ENCODE results near the gene RTKN2.
A peak's percentile ranks its signal among the peaks of the same experiment; 100 is the strongest.

The RTKN2 gene

DNA sequence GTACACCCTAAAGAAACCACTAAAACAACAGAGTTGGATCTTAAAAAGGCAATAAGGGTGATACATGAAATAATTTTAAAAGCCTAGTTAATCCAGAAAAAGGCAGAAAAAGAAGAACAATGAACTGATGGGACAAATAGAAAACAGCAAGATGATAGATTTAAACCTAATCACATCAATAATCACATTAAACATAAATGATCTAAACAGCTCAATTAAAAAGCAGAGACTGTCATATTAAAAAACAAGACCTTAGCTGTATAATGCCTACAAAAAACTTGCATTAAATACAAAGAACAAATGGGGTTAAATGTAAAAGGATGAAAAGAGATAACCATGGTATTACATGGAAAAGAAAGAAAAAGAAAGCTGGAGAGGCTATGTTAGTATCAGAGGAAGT lies 96.2 kb downstream of the RTKN2 start:
- Mint-ChIP-seq H3K4me3 (no peak overlapping the region), H3K27ac (no peak overlapping the region)

DNA sequence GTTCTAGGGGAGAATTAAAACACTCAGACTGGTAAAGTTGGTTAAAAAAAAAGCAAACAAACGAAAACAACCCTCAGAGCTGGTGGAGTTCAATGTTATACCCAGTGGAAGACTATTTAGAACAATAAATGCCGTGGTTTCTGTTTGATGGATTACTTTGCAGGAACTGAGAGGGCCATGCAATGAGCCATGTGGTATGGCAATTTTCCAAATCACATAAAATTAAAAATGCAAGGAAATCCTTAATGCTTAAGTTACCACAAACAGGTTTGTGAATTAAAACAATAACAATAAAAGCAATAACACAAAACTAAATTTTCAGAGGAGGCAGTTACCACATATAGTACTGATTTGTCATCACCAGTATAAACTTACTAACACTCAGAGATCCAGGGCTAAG lies 96.9 kb downstream of the RTKN2 start:
- Mint-ChIP-seq H3K36me3 (ENCODE audit: insufficient read depth) (no peaks in the 10 kb centered on the region), H3K27ac (no peak overlapping the region), H3K4me3 (no peak overlapping the region), H3K9me3 (peaks cover 3 to 12% of the 10 kb centered on the region in 2 donors), H3K27me3 (no peaks in the 10 kb centered on the region), H3K4me1 (ENCODE audit: low read depth in 2 of 2) (no peaks in the 10 kb centered on the region)
- DNase-seq (no peak), ATAC-seq (replicated peaks) (no peak)

More for the DNA sequence above, 96.2 kb downstream of the RTKN2 start:
- Mint-ChIP-seq H3K9me3 (peaks cover 3 to 12% of the 10 kb centered on the region in 2 donors), H3K36me3 (ENCODE audit: insufficient read depth) (no peaks in the 10 kb centered on the region), H3K4me1 (ENCODE audit: low read depth in 2 of 2) (no peaks in the 10 kb centered on the region), H3K27me3 (no peaks in the 10 kb centered on the region)
- no peak for ATAC-seq (replicated peaks)
- DNase-seq, result no peak

DNA sequence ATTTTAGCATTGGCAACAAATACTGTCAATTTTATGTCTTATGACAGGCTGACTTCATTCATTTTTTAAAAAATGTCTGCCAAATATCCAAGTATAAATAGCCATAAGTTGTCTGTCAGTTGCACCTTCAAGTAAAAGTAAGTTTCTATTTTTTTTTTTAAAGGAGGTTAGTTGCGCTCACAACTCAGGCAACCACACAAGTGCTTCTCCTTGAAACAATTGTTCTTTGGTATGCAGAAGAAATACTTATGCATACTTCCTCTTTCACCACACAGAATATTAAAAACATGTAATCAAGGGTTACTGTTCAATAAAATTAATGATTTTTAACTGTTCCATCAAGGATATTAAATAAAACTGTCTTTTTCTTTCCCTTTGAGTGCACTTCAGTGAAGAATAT lies 97.9 kb downstream of the RTKN2 start:
- DNase-seq (no peak), ATAC-seq (replicated peaks) (no peak)
- Mint-ChIP-seq H3K4me1 (ENCODE audit: low read depth in 2 of 2) (no peaks in the 10 kb centered on the region), H3K27me3 (no peaks in the 10 kb centered on the region), H3K36me3 (ENCODE audit: insufficient read depth) (no peaks in the 10 kb centered on the region), H3K9me3 (peaks cover 3 to 12% of the 10 kb centered on the region in 2 donors), H3K4me3 (no peak overlapping the region), H3K27ac (no peak overlapping the region)

DNA sequence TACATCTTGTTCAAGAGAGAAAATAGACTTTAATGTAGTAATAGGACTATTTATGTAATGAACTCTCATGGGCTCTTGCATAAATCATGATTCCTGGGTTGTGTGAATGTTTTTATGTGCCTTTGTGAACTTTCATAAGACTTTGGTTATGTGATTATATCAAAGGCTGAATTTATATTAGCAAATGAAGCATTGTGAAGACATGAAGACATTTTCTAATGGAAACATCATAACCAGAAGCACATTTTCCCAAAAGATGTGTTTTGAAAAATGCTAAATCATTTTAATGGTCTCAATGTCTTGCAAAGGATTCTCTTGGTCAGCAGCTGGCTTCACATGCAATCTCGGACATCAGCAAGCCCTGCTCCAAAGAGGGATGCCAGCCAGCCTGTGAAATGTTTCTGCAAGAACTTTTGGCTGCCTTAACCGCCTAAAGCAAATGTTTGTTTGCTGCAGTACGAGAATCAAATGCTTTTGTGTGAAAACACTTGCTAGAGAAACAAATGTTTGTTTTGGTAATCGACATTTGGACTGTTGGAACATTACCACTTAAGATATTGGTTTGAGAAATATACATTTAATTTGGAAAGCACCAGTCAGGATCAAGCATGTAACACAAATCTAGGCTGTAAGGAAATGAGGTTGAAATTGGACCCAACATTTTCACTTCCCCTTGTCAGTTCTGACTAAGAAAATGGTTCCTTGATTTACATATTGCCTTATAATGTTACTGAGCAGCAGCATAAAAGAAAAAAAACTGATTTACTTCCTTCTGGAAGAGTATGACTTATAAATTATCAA lies 102.1 kb downstream of the RTKN2 start:
- Mint-ChIP-seq H3K27me3 (no peaks in the 10 kb centered on the region), H3K36me3 (ENCODE audit: insufficient read depth) (peaks cover 5% of the 10 kb centered on the region), H3K4me3 (no peak overlapping the region), H3K9me3 (no peaks in the 10 kb centered on the region), H3K4me1 (ENCODE audit: low read depth in 2 of 2) (no peaks in the 10 kb centered on the region), H3K27ac (no peak overlapping the region)
- no peak for DNase-seq
- ATAC-seq (replicated peaks), result no peak

DNA sequence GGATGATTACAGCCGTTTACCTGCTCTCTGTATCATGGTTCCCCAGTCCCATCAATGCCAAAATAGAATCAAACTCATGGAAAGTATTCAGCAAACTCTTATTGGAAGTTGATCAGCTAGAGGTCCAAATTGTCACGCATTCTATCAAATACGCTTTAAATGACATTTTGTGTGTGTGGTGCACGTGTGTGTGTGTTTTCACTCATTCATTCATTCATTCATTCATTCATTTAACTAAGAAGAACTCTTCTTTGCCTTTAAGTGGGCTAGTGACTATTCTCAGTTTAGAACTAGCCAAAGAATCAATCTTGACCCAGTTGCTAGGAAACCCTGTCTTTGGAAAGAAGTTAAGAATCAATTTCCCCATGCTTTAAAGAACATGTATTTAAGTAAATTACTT lies 102.8 kb downstream of the RTKN2 start:
- no peaks in the 10 kb centered on the region for H3K4me1 Mint-ChIP-seq (ENCODE audit: low read depth in 2 of 2)
- DNase-seq, result no peak
- ATAC-seq (replicated peaks), result no peak
- no peak overlapping the region for H3K4me3 Mint-ChIP-seq
- H3K36me3 Mint-ChIP-seq (ENCODE audit: insufficient read depth), result peaks cover 5% of the 10 kb centered on the region
- no peaks in the 10 kb centered on the region for H3K27me3 Mint-ChIP-seq
- H3K27ac Mint-ChIP-seq, result no peak overlapping the region
- no peaks in the 10 kb centered on the region for H3K9me3 Mint-ChIP-seq

DNA sequence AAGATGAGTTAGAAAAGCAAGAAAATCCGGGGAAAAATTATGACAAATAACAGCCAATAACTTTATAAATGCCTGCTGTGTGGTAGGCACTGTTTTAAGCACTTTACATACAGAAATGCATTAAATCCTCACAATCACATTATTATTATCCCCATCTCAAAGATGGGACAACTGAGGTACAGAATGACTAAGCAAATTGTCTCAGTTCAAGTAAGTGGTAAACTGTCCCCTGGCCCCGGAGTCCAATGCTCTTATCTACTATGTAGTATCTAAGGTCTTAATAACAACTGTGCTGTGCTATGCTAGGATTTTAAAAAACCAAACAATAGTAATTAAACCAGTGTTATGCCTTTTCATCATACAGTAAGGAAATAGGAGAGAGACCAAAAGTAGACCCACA lies 105.6 kb downstream of the RTKN2 start:
- Mint-ChIP-seq H3K27ac (no peak overlapping the region), H3K4me1 (ENCODE audit: low read depth in 2 of 2) (no peaks in the 10 kb centered on the region)

DNA sequence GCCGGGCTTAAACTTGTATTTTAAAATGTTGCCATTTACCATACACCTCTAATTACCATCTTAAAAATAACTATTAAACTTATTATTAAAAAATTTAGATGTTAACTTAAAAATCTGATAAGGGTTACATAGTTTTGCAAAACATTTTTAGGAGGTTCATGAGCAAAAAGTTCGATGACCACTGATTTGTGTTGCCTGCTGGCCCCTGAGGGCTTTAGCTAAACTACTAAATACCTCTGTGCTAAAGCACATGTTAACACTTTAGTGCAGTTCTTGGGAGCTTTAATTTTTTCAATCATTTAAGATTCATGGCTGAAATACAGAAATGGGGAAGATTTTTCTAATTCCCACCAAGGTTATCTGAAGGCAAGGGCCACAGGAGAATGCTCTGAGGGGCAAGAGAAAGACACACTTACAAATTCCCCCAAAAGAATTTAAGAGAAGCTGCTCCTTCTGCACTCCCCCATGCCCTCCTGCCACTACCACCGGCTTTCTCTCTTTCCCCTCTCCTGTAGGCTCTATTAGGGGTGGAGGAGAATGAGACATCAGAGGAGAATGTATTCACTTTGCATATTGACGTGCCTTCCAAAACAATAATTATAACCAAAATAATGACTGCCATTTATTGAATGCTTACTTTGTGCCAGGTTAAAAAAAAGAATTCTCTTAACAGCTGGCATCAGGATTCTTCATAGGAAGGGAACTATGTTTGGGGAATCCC lies 106.2 kb downstream of the RTKN2 start:
- ATAC-seq (replicated peaks), result no peak
- peaks cover 5% of the 10 kb centered on the region for H3K36me3 Mint-ChIP-seq (ENCODE audit: insufficient read depth)
- no peaks in the 10 kb centered on the region for H3K27me3 Mint-ChIP-seq
- no peaks in the 10 kb centered on the region for H3K4me1 Mint-ChIP-seq (ENCODE audit: low read depth in 2 of 2)
- no peak overlapping the region for H3K27ac Mint-ChIP-seq
- H3K4me3 Mint-ChIP-seq, result no peak overlapping the region
- no peaks in the 10 kb centered on the region for H3K9me3 Mint-ChIP-seq
- no peak for DNase-seq

More for the DNA sequence above, 105.6 kb downstream of the RTKN2 start:
- DNase-seq, result no peak
- peaks cover 5% of the 10 kb centered on the region for H3K36me3 Mint-ChIP-seq (ENCODE audit: insufficient read depth)
- H3K27me3 Mint-ChIP-seq, result no peaks in the 10 kb centered on the region
- no peak overlapping the region for H3K4me3 Mint-ChIP-seq
- no peaks in the 10 kb centered on the region for H3K9me3 Mint-ChIP-seq
- no peak for ATAC-seq (replicated peaks)

DNA sequence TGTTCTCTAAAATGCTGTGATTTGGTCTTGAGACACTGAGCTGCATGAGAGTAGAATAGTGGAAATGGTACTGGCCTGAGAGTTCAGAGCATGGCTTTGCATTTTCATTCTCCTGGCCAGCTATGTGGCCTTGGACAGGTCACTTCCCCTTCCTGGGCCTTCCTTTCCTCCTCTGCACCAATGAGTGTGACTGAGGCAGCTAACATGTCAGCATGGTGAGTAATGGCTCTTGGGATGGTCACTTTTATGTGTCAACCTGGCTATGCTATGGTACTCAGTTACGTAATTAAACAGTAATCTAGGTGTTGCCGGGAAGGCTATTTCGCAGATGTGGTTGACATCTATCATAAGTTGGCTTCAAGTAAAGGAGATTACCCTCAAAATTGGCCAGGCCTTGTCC lies 109.3 kb downstream of the RTKN2 start:
- H3K4me3 Mint-ChIP-seq, result no peak overlapping the region
- H3K4me1 Mint-ChIP-seq (ENCODE audit: low read depth in 2 of 2), result no peaks in the 10 kb centered on the region
- DNase-seq (no peak), ATAC-seq (replicated peaks) (no peak)
- H3K27me3 Mint-ChIP-seq, result no peaks in the 10 kb centered on the region
- H3K9me3 Mint-ChIP-seq, result no peaks in the 10 kb centered on the region
- H3K27ac Mint-ChIP-seq, result no peak overlapping the region
- H3K36me3 Mint-ChIP-seq (ENCODE audit: insufficient read depth), result no peaks in the 10 kb centered on the region

DNA sequence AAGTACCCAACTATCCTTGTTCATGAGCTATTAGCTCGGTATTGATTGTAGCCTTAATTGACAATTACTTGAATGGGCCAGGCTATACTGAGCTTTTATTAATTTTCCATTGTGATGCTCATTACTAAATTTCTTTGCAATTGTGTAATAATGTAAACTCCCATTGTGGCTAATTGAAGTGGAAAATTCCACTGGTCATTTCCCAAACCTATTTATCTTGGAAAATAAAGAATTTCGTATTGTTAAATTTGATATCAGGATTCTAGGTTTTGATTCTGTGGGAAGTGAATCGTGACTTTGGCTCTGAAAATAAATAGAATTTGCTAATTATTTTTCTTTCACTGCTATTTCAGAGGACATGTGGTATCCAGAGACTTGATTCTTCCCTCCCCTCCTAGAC lies 111.0 kb downstream of the RTKN2 start:
- Mint-ChIP-seq H3K27me3 (no peaks in the 10 kb centered on the region), H3K4me1 (ENCODE audit: low read depth in 2 of 2) (no peaks in the 10 kb centered on the region), H3K4me3 (no peak overlapping the region), H3K27ac (no peak overlapping the region), H3K36me3 (ENCODE audit: insufficient read depth) (no peaks in the 10 kb centered on the region), H3K9me3 (no peaks in the 10 kb centered on the region)
- no peak for DNase-seq
- ATAC-seq (replicated peaks), result no peak

DNA sequence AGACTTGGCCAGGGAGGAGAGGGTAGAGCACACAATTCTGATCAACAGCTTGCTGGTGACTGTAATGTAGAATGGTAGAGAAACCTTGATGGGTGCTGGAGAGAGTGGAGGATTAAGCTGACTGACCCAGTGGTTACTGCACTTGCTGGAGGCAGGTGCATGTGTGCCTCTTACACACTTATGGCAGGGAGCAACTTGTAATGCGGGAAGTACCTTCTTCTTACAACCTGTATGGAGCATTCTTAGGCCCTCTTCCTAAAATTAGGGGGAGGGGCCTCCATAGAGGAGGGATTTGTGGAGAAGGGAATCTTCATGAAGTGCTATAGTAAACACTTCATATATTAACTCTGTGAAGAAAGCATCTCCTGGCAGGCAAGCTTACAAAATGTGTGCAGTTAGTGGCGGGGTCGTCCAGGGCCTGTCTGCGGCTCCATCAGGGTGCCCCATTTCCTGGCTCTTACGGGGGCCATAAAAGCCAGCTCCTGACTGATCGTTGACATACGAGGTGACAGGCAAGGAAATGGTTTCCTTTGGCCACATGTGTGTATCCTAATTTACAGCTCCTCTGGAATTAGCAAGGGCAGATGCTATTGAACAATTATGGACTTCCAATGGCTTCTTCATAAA lies 113.5 kb downstream of the RTKN2 start:
- Mint-ChIP-seq H3K27me3 (no peaks in the 10 kb centered on the region), H3K9me3 (no peaks in the 10 kb centered on the region), H3K36me3 (ENCODE audit: insufficient read depth) (no peaks in the 10 kb centered on the region), H3K4me3 (no peak overlapping the region), H3K4me1 (ENCODE audit: low read depth in 2 of 2) (no peaks in the 10 kb centered on the region), H3K27ac (peak overlapping the region in 1 of 2 donors; percentile 41)
- ATAC-seq (replicated peaks) (no peak), DNase-seq (no peak)

DNA sequence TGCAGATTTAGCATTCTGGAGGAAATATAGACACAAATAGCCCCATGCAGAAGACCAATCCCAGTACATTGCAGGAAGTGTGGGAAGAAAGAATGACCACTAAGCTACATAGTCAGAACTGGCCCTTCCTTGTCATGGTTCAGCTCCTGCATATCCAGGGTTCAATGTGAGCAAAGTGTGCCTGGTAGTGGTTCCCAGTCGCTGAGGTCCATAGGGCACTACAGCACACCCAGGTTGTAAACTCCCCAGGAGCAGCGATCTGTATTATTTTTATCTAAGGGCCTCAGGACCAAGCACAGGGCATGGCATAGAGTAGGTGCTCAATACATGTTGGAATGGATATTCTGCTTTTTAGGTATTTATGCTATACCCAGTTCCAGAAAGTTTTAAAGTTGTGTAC lies 114.4 kb downstream of the RTKN2 start:
- Mint-ChIP-seq H3K27me3 (no peaks in the 10 kb centered on the region), H3K36me3 (ENCODE audit: insufficient read depth) (no peaks in the 10 kb centered on the region), H3K27ac (no peak overlapping the region), H3K4me1 (ENCODE audit: low read depth in 2 of 2) (no peaks in the 10 kb centered on the region), H3K9me3 (no peaks in the 10 kb centered on the region), H3K4me3 (no peak overlapping the region)
- no peak for DNase-seq
- no peak for ATAC-seq (replicated peaks)

DNA sequence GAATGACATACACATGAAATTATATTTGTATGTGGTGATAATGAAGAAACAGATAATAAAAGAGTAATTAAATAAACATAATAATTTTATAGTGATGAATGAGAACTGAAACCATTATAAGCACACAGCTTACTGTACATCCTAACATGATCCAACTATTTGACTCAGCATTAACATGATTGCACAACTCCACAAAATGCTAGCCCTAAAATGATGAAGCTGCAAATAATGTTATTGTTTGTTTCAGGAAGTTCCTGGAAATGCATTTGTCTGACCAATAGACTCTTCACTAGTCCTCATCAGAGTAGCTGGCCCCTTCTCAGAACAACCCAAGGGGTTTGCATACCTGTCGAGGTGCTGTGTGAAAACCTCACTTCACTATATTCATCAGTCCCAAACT lies 115.5 kb downstream of the RTKN2 start:
- Mint-ChIP-seq H3K4me3 (no peak overlapping the region), H3K4me1 (ENCODE audit: low read depth in 2 of 2) (no peaks in the 10 kb centered on the region), H3K27me3 (no peaks in the 10 kb centered on the region), H3K9me3 (no peaks in the 10 kb centered on the region), H3K36me3 (ENCODE audit: insufficient read depth) (no peaks in the 10 kb centered on the region), H3K27ac (no peak overlapping the region)
- ATAC-seq (replicated peaks) (no peak), DNase-seq (no peak)

DNA sequence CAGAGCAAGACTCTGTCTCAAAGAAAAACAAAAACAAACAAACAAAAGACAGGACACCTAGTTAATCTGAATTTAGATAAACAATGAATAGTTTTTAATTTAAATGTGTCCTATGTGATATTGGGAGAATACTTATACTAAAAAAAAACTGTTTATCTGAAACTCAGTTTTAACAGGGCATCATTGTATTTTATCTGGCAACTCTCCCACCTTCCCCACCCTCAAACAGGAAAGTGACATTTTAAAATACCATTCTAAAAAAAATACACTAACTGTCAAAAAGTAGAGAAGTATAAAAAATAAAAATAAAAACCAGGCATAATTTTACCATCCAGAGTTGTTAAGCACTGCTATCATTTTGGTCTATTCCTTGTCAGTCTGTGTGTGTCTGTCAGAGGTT lies 119.0 kb downstream of the RTKN2 start:
- no peaks in the 10 kb centered on the region for H3K9me3 Mint-ChIP-seq
- no peak for DNase-seq
- no peak overlapping the region for H3K4me3 Mint-ChIP-seq
- no peaks in the 10 kb centered on the region for H3K4me1 Mint-ChIP-seq (ENCODE audit: low read depth in 2 of 2)
- no peak for ATAC-seq (replicated peaks)
- no peaks in the 10 kb centered on the region for H3K36me3 Mint-ChIP-seq (ENCODE audit: insufficient read depth)
- H3K27me3 Mint-ChIP-seq, result no peaks in the 10 kb centered on the region
- no peak overlapping the region for H3K27ac Mint-ChIP-seq

DNA sequence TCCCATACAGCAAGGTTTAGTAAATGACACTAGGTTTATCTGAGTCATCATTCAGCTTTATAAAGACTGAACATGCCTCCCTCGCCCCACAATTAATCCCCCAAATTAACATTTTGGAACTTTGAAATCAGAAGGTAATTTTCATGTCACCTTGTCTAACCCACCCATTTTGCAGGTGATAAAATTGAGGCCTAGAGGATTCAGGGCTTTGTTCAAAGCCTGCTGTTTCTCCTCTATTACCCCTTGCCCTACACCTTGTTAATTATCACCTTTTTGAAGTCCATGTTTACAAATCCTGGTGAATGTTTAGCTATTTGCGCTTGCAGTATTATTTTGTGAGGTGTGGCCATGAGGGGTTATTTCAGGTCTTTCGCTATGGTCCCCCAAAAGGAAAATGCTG lies 120.5 kb downstream of the RTKN2 start:
- no peaks in the 10 kb centered on the region for H3K4me1 Mint-ChIP-seq (ENCODE audit: low read depth in 2 of 2)
- no peaks in the 10 kb centered on the region for H3K9me3 Mint-ChIP-seq
- H3K4me3 Mint-ChIP-seq, result no peak overlapping the region
- H3K27me3 Mint-ChIP-seq, result no peaks in the 10 kb centered on the region
- DNase-seq (no peak), ATAC-seq (replicated peaks) (no peak)
- no peaks in the 10 kb centered on the region for H3K36me3 Mint-ChIP-seq (ENCODE audit: insufficient read depth)
- no peak overlapping the region for H3K27ac Mint-ChIP-seq
